ENCODE measurements around the gene SRP72.

SRP72 gene

DNA sequence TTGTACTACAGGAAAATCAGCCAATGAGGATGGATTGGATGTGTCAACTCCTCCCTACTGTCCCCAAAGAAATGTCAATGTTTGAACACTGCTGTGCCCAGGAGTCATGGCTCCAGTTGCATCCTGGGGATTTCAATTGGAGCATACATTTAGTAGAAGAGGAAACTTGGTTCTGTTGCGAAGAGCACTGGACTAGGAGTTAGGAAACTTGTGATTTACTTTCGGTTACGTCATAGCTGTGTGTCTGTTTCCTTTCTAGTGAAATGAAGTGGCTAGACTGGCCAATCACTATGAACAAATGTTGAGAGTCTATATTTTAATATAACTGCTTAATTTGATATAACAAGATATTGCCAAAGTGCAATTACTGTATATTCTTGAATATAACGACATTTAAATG is 73.4 kb downstream of the SRP72 start:
- no peak overlapping the region for H2AFZ ChIP-seq (ENCODE audit: low read depth, low read length)
- H3K4me1 ChIP-seq (ENCODE audit: insufficient read depth, low read length), result no peaks in the 10 kb centered on the region
- H4K20me1 ChIP-seq (ENCODE audit: insufficient read depth, low read length), result no peaks in the 10 kb centered on the region
- TF ChIP-seq EZH2 (IDR thresholded peaks at IDR 0.05; ENCODE audit: borderline replicate concordance, low read depth, low read length, severe bottlenecking), result no peak
- TF ChIP-seq, protein P1, sequence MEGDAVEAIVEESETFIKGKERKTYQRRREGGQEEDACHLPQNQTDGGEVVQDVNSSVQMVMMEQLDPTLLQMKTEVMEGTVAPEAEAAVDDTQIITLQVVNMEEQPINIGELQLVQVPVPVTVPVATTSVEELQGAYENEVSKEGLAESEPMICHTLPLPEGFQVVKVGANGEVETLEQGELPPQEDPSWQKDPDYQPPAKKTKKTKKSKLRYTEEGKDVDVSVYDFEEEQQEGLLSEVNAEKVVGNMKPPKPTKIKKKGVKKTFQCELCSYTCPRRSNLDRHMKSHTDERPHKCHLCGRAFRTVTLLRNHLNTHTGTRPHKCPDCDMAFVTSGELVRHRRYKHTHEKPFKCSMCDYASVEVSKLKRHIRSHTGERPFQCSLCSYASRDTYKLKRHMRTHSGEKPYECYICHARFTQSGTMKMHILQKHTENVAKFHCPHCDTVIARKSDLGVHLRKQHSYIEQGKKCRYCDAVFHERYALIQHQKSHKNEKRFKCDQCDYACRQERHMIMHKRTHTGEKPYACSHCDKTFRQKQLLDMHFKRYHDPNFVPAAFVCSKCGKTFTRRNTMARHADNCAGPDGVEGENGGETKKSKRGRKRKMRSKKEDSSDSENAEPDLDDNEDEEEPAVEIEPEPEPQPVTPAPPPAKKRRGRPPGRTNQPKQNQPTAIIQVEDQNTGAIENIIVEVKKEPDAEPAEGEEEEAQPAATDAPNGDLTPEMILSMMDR (IDR thresholded peaks at IDR 0.05; ENCODE audit: borderline replicate concordance, extremely low read depth, low read length, poor library complexity, severe bottlenecking), result no peak
- DNase-seq (no peak), ATAC-seq (ENCODE audit: insufficient read depth, low read depth) (no peak)
- H3K9me3 ChIP-seq (ENCODE audit: insufficient read depth, low read length, severe bottlenecking), result no peaks in the 10 kb centered on the region
- no peak overlapping the region for H3K4me3 ChIP-seq (ENCODE audit: low read depth in 1 of 2, low read length in 2 of 2)
- H3K27ac ChIP-seq (ENCODE audit: low read length), result no peak overlapping the region
- no peaks in the 10 kb centered on the region for H3K79me2 ChIP-seq (ENCODE audit: insufficient read depth, low read length)
- no peaks in the 10 kb centered on the region for H3K27me3 ChIP-seq (ENCODE audit: insufficient read depth, low read length, poor library complexity)
- H3K36me3 ChIP-seq (ENCODE audit: insufficient read depth, low read length), result no peaks in the 10 kb centered on the region
- H3K4me2 ChIP-seq (ENCODE audit: insufficient read depth, low read length), result no peak overlapping the region
- H3K9ac ChIP-seq (ENCODE audit: low read depth, low read length), result no peak overlapping the region

DNA sequence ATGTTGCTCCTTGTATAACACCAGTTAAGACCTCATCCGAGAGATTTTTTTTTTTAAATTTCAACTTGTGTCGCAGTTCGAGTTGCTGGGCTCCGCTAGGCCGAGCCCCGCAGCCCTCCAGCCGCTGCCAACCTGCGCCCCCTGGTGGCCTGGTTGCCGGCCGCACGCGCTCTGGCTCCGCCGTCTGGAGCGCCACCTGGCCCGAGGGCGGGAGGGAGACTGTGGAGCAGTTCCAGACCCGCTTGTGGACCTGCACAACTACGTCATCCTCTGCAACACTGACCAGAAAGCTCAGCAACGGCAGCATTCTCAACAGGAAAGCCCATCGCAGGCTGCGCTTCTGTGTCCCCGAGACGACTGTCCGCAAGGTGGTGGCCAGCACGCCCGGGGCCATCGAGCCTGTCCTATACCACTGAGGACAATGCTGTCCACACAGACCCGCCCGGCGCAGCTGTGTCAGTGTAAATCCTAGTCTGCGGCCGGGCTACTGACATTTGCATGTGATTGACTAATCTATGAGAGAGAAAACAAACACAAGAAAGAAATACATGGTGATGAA is 77.2 kb downstream of the SRP72 start:
- Histone ChIP-seq H3K79me2 (ENCODE audit: insufficient read depth, low read length) (no peaks in the 10 kb centered on the region), H3K4me1 (ENCODE audit: insufficient read depth, low read length) (no peaks in the 10 kb centered on the region), H3K27me3 (ENCODE audit: insufficient read depth, low read length, poor library complexity) (no peaks in the 10 kb centered on the region), H3K4me3 (ENCODE audit: low read depth in 1 of 2, low read length in 2 of 2) (no peak overlapping the region), H3K27ac (ENCODE audit: low read length) (no peak overlapping the region), H3K36me3 (ENCODE audit: insufficient read depth, low read length) (no peaks in the 10 kb centered on the region), H3K4me2 (ENCODE audit: insufficient read depth, low read length) (no peak overlapping the region), H4K20me1 (ENCODE audit: insufficient read depth, low read length) (no peaks in the 10 kb centered on the region), H2AFZ (ENCODE audit: low read depth, low read length) (no peak overlapping the region), H3K9ac (ENCODE audit: low read depth, low read length) (no peak overlapping the region), H3K9me3 (ENCODE audit: insufficient read depth, low read length, severe bottlenecking) (no peaks in the 10 kb centered on the region)
- DNase-seq, result peak; percentile 8
- no peak for ATAC-seq (ENCODE audit: insufficient read depth, low read depth)
- TF ChIP-seq, protein P1 (IDR thresholded peaks at IDR 0.05; ENCODE audit: borderline replicate concordance, extremely low read depth, low read length, poor library complexity, severe bottlenecking), result peak; percentile 55
- TF ChIP-seq EZH2 (IDR thresholded peaks at IDR 0.05; ENCODE audit: borderline replicate concordance, low read depth, low read length, severe bottlenecking), result no peak

GRCh38 chr4:56550642-56551041 is 83.2 kb downstream of the SRP72 start:
- Histone ChIP-seq H3K4me3 (ENCODE audit: low read depth in 1 of 2, low read length in 2 of 2) (no peak overlapping the region), H4K20me1 (ENCODE audit: insufficient read depth, low read length) (no peaks in the 10 kb centered on the region), H3K9me3 (ENCODE audit: insufficient read depth, low read length, severe bottlenecking) (no peaks in the 10 kb centered on the region), H3K27ac (ENCODE audit: low read length) (no peak overlapping the region), H3K79me2 (ENCODE audit: insufficient read depth, low read length) (no peaks in the 10 kb centered on the region), H3K27me3 (ENCODE audit: insufficient read depth, low read length, poor library complexity) (no peaks in the 10 kb centered on the region), H2AFZ (ENCODE audit: low read depth, low read length) (no peak overlapping the region), H3K9ac (ENCODE audit: low read depth, low read length) (no peak overlapping the region), H3K36me3 (ENCODE audit: insufficient read depth, low read length) (no peaks in the 10 kb centered on the region), H3K4me1 (ENCODE audit: insufficient read depth, low read length) (no peaks in the 10 kb centered on the region), H3K4me2 (ENCODE audit: insufficient read depth, low read length) (no peak overlapping the region)
- ATAC-seq (ENCODE audit: insufficient read depth, low read depth) (no peak), DNase-seq (no peak)
- TF ChIP-seq EZH2 (IDR thresholded peaks at IDR 0.05; ENCODE audit: borderline replicate concordance, low read depth, low read length, severe bottlenecking), result no peak
- TF ChIP-seq, protein P1 (IDR thresholded peaks at IDR 0.05; ENCODE audit: borderline replicate concordance, extremely low read depth, low read length, poor library complexity, severe bottlenecking), result no peak

DNA sequence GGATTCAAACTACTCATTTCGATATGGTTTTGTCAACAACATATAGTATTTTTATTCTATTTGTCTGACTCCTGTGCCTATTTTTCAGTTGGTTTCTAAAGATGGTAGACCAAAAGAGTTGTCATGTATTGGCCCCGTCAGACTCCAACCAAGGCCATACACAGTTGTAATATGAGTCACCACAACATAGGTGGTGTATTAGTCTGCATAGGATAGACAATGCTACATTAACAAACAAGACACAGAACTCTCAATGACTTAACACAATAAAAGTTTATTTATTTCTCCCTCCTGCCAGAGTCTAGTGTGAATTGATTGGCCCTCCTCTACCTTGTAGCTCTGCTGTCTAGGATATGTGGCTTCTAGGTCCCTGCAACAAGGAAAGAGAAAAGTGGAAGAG is 84.1 kb downstream of the SRP72 start:
- no peak overlapping the region for H2AFZ ChIP-seq (ENCODE audit: low read depth, low read length)
- H3K4me1 ChIP-seq (ENCODE audit: insufficient read depth, low read length), result no peaks in the 10 kb centered on the region
- no peaks in the 10 kb centered on the region for H3K27me3 ChIP-seq (ENCODE audit: insufficient read depth, low read length, poor library complexity)
- no peaks in the 10 kb centered on the region for H3K36me3 ChIP-seq (ENCODE audit: insufficient read depth, low read length)
- H3K9me3 ChIP-seq (ENCODE audit: insufficient read depth, low read length, severe bottlenecking), result no peaks in the 10 kb centered on the region
- H3K4me3 ChIP-seq (ENCODE audit: low read depth in 1 of 2, low read length in 2 of 2), result no peak overlapping the region
- H4K20me1 ChIP-seq (ENCODE audit: insufficient read depth, low read length), result no peaks in the 10 kb centered on the region
- DNase-seq, result no peak
- ATAC-seq (ENCODE audit: insufficient read depth, low read depth), result no peak
- TF ChIP-seq, protein P1 (IDR thresholded peaks at IDR 0.05; ENCODE audit: borderline replicate concordance, extremely low read depth, low read length, poor library complexity, severe bottlenecking), result no peak
- no peak for TF ChIP-seq EZH2 (IDR thresholded peaks at IDR 0.05; ENCODE audit: borderline replicate concordance, low read depth, low read length, severe bottlenecking)
- no peak overlapping the region for H3K9ac ChIP-seq (ENCODE audit: low read depth, low read length)
- no peak overlapping the region for H3K27ac ChIP-seq (ENCODE audit: low read length)
- no peaks in the 10 kb centered on the region for H3K79me2 ChIP-seq (ENCODE audit: insufficient read depth, low read length)
- no peak overlapping the region for H3K4me2 ChIP-seq (ENCODE audit: insufficient read depth, low read length)
